B cell (primary cell): ENCODE measurements around the gene ENDOV. TPM values are rescaled to one million over a fixed set of nuclear protein-coding genes. Genes with fewer than 3 reads are reported as not detected.

Source experiments
- ATAC-seq: fragments of 200-7000 bp; cut with Tn5 transposase; one replicate; pipeline ENCODE4 v1.10.0; 2021; ENCODE audit warnings: low read depth, mild to moderate bottlenecking, moderate number of reproducible peaks, moderate library complexity
- CTCF ChIA-PET: fragments of 350-600 bp; sonication (Branson Sonifier 250); formaldehyde crosslinking; loops from one replicate; lab custom pipeline; 2021; ENCODE audit warnings: antibody characterized with exemption, inconsistent platforms; lab: Charles Lee
- POLR2A ChIA-PET: fragments of 350-600 bp; sonication (Branson Sonifier 250); formaldehyde crosslinking; loops from one replicate; lab custom pipeline; 2021; ENCODE audit warnings: antibody characterized with exemption; lab: Charles Lee
- DNase-seq: peaks from one replicate; pipeline ENCODE4 v3.0.0; 2013
- H2AFZ ChIP-seq: 2 replicates; pipeline ENCODE4 v1.6.1; 2012; ENCODE audit warnings: mild to moderate bottlenecking, low read depth, low read length; ENCODE audit not compliant: insufficient read depth, poor library complexity, severe bottlenecking
- H3K27ac ChIP-seq, 2 donors: 1 replicate in 1 of 2; 2 replicates in 1 of 2; pipeline ENCODE4 v1.5.1; 2012 to 2013; ENCODE audit warnings: low read length in 2 of 2, mild to moderate bottlenecking in 2 of 2, moderate library complexity in 1 of 2
- H3K27me3 ChIP-seq, 4 experiments: fragments of 200-600 bp in 1 of 4; sonication (generic) in 1 of 4; replicated peaks in 1 of 4; 1 replicate in 2 of 4; 2 replicates in 2 of 4; pipeline versions ENCODE4 v1.6.1 to v1.7.0; 2013 to 2016; ENCODE audit warnings: low read length in 3 of 4, mild to moderate bottlenecking in 2 of 4, mixed read lengths in 1 of 4, moderate library complexity in 1 of 4; ENCODE audit not compliant: insufficient read depth in 4 of 4, control insufficient read depth in 3 of 4; ENCODE audit errors: control extremely low read depth in 1 of 4
- H3K36me3 ChIP-seq, 2 experiments: replicated peaks in 1 of 2; 1 replicate in 1 of 2; 2 replicates in 1 of 2; pipeline versions ENCODE4 v1.6.1 to v1.7.1; 2013; ENCODE audit warnings: low read length in 1 of 2; ENCODE audit not compliant: insufficient read depth in 2 of 2, control insufficient read depth in 1 of 2; ENCODE audit errors: control extremely low read depth in 1 of 2, extremely low read depth in 1 of 2
- H3K4me1 ChIP-seq, 2 donors: fragments of 200-600 bp in 1 of 2; sonication (generic) in 1 of 2; 1 replicate in 1 of 2; 2 replicates in 1 of 2; pipeline versions ENCODE4 v1.5.1 to v1.6.1; 2013 to 2017; ENCODE audit warnings: low read length in 2 of 2; ENCODE audit not compliant: control insufficient read depth in 2 of 2, insufficient read depth in 2 of 2
- H3K4me2 ChIP-seq: replicated peaks from 2 replicates; pipeline ENCODE3; 2012; ENCODE audit warnings: mild to moderate bottlenecking, low read depth, low read length; ENCODE audit not compliant: poor library complexity, severe bottlenecking
- H3K4me3 ChIP-seq, 5 experiments: fragments of 200-600 bp in 1 of 5; sonication (generic) in 1 of 5; 1 replicate in 3 of 5; 2 replicates in 2 of 5; pipeline versions ENCODE4 v1.5.1 to v1.7.0; 2011 to 2016; ENCODE audit warnings: low read length in 4 of 5, mild to moderate bottlenecking in 4 of 5, low read depth in 2 of 5, control low read depth in 1 of 5, moderate library complexity in 1 of 5; ENCODE audit not compliant: insufficient read depth in 1 of 5; ENCODE audit errors: control extremely low read depth in 1 of 5, extremely low read depth in 1 of 5
- H3K79me2 ChIP-seq: fragments of 200-600 bp; sonication (generic); one replicate; pipeline ENCODE4 v1.6.0; 2016; ENCODE audit warnings: low read length; ENCODE audit not compliant: control insufficient read depth, insufficient read depth
- H3K9ac ChIP-seq: fragments of 200-600 bp; sonication (generic); 2 replicates; pipeline ENCODE4 v1.6.1; 2017; ENCODE audit warnings: mild to moderate bottlenecking, low read length, moderate library complexity
- H3K9me3 ChIP-seq, 3 donors: one replicate each; pipeline versions ENCODE4 v1.6.1 to v1.7.1; 2013; ENCODE audit warnings: low read length in 2 of 3; ENCODE audit not compliant: control insufficient read depth in 2 of 3, insufficient read depth in 1 of 3; ENCODE audit errors: control extremely low read depth in 1 of 3
- H4K20me1 ChIP-seq: 2 replicates; pipeline ENCODE4 v1.6.0; 2012; ENCODE audit warnings: mild to moderate bottlenecking, low read length; ENCODE audit not compliant: insufficient read depth, control insufficient read depth, poor library complexity, severe bottlenecking
- H3K27ac Mint-ChIP-seq: one replicate; pipeline ENCODE4 v1.8.0; 2021; ENCODE audit warnings: mixed read lengths
- H3K27me3 Mint-ChIP-seq: one replicate; pipeline ENCODE4 v1.8.0; 2021; ENCODE audit warnings: mixed read lengths
- H3K4me1 Mint-ChIP-seq: one replicate; pipeline ENCODE4 v1.8.0; 2021; ENCODE audit warnings: mixed read lengths
- H3K4me3 Mint-ChIP-seq: one replicate; pipeline ENCODE4 v1.8.0; 2021; ENCODE audit warnings: mixed read lengths
- H3K9me3 Mint-ChIP-seq: one replicate; pipeline ENCODE4 v1.8.0; 2022; ENCODE audit warnings: mixed read lengths; ENCODE audit not compliant: insufficient read depth
- CTCF ChIP-seq: fragments of 200-600 bp; IDR thresholded peaks from one replicate; pipeline ENCODE4 v1.8.0; 2022; ENCODE audit warnings: antibody characterized with exemption, mild to moderate bottlenecking
- EZH2 ChIP-seq: IDR thresholded peaks from 2 replicates; pipeline ENCODE4 v1.6.1; 2012; ENCODE audit warnings: borderline replicate concordance, low read depth, mild to moderate bottlenecking, moderate library complexity, low read length; ENCODE audit not compliant: insufficient read depth, poor library complexity, severe bottlenecking
- WGBS: methylation state at CpG from one replicate; pipeline ENCODE4 v1.1.5; 2013; ENCODE audit warnings: missing lambda C conversion rate; ENCODE audit not compliant: insufficient coverage; 5-methylcytosine and 5-hydroxymethylcytosine counted together
- intact Hi-C: fragments of 100-400 bp; cut with micrococcal nuclease; formaldehyde crosslinking; loops from one replicate; pipeline ENCODE4 v1.10.0; 2022
- polyA plus RNA-seq: library from polyadenylated mRNA; depleted of rRNA; stranded (reverse); fragments of >200 nt; gene quantifications from 2 replicates; pipeline ENCODE4 v1.2.3, GENCODE V29; 2012
- total RNA-seq, 2 donors: library from RNA; stranded (reverse); fragments of 120-200 nt in 1 of 2; gene quantifications; 1 replicate in 1 of 2; 2 replicates in 1 of 2; pipeline versions ENCODE4 v1.2.3 to v1.2.4, GENCODE V29; 2013 to 2022

The ENDOV gene
- total and polyA plus RNA-seq, 2 donors (not counting 1 experiment from before 2014, with no cell fraction given): 25.3 to 49.5 TPM

GRCh38 chr17:80388175-80388574 lies 26.8 kb upstream of the ENDOV start:
- Histone ChIP-seq H3K4me3 (no peak overlapping the region), H4K20me1 (peaks cover 7% of the 10 kb centered on the region), H3K9me3 (no peaks in the 10 kb centered on the region), H3K27ac (no peak overlapping the region), H2AFZ (no peak overlapping the region), H3K36me3 (peaks cover 0 to 87% of the 10 kb centered on the region in 2 experiments), H3K4me1 (no peaks in the 10 kb centered on the region), H3K27me3 (no peaks in the 10 kb centered on the region), H3K9ac (no peak overlapping the region), H3K79me2 (no peaks in the 10 kb centered on the region), H3K4me2 (no peak overlapping the region)
- no peak overlapping the region for H3K4me3 Mint-ChIP-seq
- DNase-seq: no peak
- no peak overlapping the region for H3K27ac Mint-ChIP-seq
- no peaks in the 10 kb centered on the region for H3K27me3 Mint-ChIP-seq
- 92% methylated on average over 12 of the region's 15 CpGs for WGBS
- TF ChIP-seq EZH2 (no peak), CTCF (no peak)
- H3K9me3 Mint-ChIP-seq: no peaks in the 10 kb centered on the region
- ATAC-seq: no peak
- CTCF ChIA-PET: no interaction called here
- H3K4me1 Mint-ChIP-seq: no peaks in the 10 kb centered on the region
- POLR2A ChIA-PET: no interaction called here
- intact Hi-C loops: no loop called here

GRCh38 chr17:80388601-80389000 lies 26.4 kb upstream of the ENDOV start:
- CTCF ChIA-PET: no interaction called here
- no peaks in the 10 kb centered on the region for H3K4me1 Mint-ChIP-seq
- no peak for ATAC-seq
- Histone ChIP-seq H3K9ac (no peak overlapping the region), H2AFZ (no peak overlapping the region), H3K27me3 (no peaks in the 10 kb centered on the region), H3K27ac (no peak overlapping the region), H3K9me3 (no peaks in the 10 kb centered on the region), H3K79me2 (no peaks in the 10 kb centered on the region), H4K20me1 (peaks cover 7% of the 10 kb centered on the region), H3K4me3 (no peak overlapping the region), H3K36me3 (peaks cover 1 to 87% of the 10 kb centered on the region in 2 experiments), H3K4me1 (no peaks in the 10 kb centered on the region), H3K4me2 (no peak overlapping the region)
- no peak overlapping the region for H3K4me3 Mint-ChIP-seq
- TF ChIP-seq EZH2 (no peak), CTCF (no peak)
- POLR2A ChIA-PET: no interaction called here
- no peaks in the 10 kb centered on the region for H3K27me3 Mint-ChIP-seq
- H3K9me3 Mint-ChIP-seq: no peaks in the 10 kb centered on the region
- no peak overlapping the region for H3K27ac Mint-ChIP-seq
- WGBS: 100% methylated on average over 8 of the region's 10 CpGs
- no peak for DNase-seq
- intact Hi-C loops: no loop called here
